ENCODE data around the gene SORD.
"Not testable (repeated sequence)": the region's sequence is repeated elsewhere in the genome, so short reads cannot be mapped to it uniquely, and the experiment has no call there.

The SORD gene

DNA sequence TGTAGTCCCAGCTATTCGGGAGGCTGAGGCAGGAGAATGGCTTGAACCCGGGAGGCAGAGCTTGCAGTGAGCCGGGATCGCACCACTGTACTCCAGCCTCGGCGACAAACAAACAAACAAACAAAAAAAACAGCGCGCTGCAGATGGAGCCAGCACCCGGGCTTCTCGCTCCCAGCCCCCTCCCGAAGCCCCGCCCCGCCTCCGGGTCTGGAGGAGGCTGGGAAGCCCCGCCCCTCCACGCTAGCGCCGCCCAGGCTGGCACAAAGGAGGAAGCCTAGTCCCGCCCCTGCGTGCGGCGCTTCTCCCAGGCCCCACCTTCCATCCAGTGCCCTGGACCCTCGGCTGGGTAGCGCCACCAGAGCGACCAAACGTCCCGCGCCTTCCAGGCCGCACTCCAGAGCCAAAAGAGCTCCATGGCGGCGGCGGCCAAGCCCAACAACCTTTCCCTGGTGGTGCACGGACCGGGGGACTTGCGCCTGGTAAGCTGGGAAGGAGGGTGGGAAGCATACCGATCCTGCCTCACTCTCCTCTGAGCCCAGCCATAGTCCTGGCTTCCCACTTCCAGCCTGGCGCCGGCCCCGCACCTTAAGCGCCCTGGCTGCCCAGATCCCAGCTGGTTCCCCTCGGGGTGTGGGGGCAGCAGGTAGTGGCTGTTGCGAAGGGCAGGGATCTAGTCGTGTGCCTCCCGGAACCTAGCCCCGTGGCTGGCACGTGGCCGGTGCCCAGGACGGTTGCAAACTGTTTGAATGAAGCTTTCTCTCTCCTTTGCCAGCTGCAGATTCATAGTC lies at the start of gene SORD:
Gene SORD, plus strand, starts transcription at position 325 of the 788 bp plus-strand sequence. Its CDS starts 89 bp downstream, at position 414.
- Histone ChIP-seq H2AFZ (ENCODE audit: low read depth, low read length, severe bottlenecking) (peak within 1 kb of the TSS; percentile 76), H3K9me3 (ENCODE audit: insufficient read depth, low read length) (no peaks in the 10 kb centered on the region), H3K79me2 (ENCODE audit: insufficient read depth, low read length) (no peaks in the 10 kb centered on the region), H4K20me1 (ENCODE audit: low read depth, low read length) (no peaks in the 10 kb centered on the region), H3K27ac (ENCODE audit: low read depth, low read length) (no peak within 1 kb of the TSS), H3K36me3 (ENCODE audit: low read length) (no peaks in the 10 kb centered on the region), H3K9me2 (replicated peaks; ENCODE audit: insufficient read depth, low read length) (no peaks in the 10 kb centered on the region), H3K27me3 (ENCODE audit: low read length) (no peaks in the 10 kb centered on the region), H3K4me3 (ENCODE audit: insufficient read depth, low read length, poor library complexity, severe bottlenecking) (peak within 1 kb of the TSS; percentile 64), H3K4me2 (ENCODE audit: low read depth, low read length, poor library complexity, severe bottlenecking) (peak within 1 kb of the TSS; percentile 51), H3K9ac (ENCODE audit: low read length) (peak within 1 kb of the TSS; percentile 63), H3F3A (ENCODE audit: insufficient read depth) (no peaks in the 10 kb centered on the region)
- TF ChIP-seq CTCF (IDR thresholded peaks at IDR 0.05; ENCODE audit: insufficient read depth, low read length, poor library complexity, severe bottlenecking) (no peak), EZH2phosphoT487 (conservative IDR thresholded peaks at IDR 0.05; ENCODE audit: low read length) (no peak)

DNA sequence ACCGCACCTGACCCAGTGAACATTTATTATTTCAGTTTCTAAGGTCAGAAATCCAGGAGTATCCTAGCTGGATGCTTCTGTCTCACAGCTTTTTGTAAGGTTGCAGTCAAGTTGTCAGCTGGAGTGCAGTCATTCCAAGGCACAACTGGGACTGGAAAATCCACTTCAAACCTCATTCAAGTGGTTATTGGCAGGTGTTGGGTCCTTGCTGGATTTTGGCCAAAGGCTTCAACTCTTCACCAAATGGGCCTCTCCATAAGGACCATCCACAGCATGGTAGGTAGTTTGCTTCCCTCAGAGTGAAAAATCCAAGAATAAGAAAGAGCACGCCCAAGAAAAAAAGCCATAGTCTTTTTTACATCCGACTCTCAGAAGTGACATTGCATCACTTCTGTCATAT lies 46.8 kb upstream of the SORD start:
- not testable (repeated sequence) for H3K4me2 ChIP-seq (ENCODE audit: low read depth, low read length, poor library complexity, severe bottlenecking); H3K27ac ChIP-seq (ENCODE audit: low read depth, low read length); H3K9me3 ChIP-seq (ENCODE audit: insufficient read depth, low read length); H3K4me3 ChIP-seq (ENCODE audit: insufficient read depth, low read length, poor library complexity, severe bottlenecking); H3K9ac ChIP-seq (ENCODE audit: low read length); H3K27me3 ChIP-seq (ENCODE audit: low read length); H3K79me2 ChIP-seq (ENCODE audit: insufficient read depth, low read length); H4K20me1 ChIP-seq (ENCODE audit: low read depth, low read length); H2AFZ ChIP-seq (ENCODE audit: low read depth, low read length, severe bottlenecking); H3K36me3 ChIP-seq (ENCODE audit: low read length); H3K9me2 ChIP-seq (replicated peaks; ENCODE audit: insufficient read depth, low read length); H3F3A ChIP-seq (ENCODE audit: insufficient read depth)

- H3K4me2 ChIP-seq (ENCODE audit: low read depth, low read length, poor library complexity, severe bottlenecking); H3K79me2 ChIP-seq (ENCODE audit: insufficient read depth, low read length); H2AFZ ChIP-seq (ENCODE audit: low read depth, low read length, severe bottlenecking); H3K27ac ChIP-seq (ENCODE audit: low read depth, low read length); H3K36me3 ChIP-seq (ENCODE audit: low read length); H3K27me3 ChIP-seq (ENCODE audit: low read length); H3K9me3 ChIP-seq (ENCODE audit: insufficient read depth, low read length); H3K9ac ChIP-seq (ENCODE audit: low read length); H3K9me2 ChIP-seq (replicated peaks; ENCODE audit: insufficient read depth, low read length); H3F3A ChIP-seq (ENCODE audit: insufficient read depth); H4K20me1 ChIP-seq (ENCODE audit: low read depth, low read length); H3K4me3 ChIP-seq (ENCODE audit: insufficient read depth, low read length, poor library complexity, severe bottlenecking): not testable (repeated sequence)
Measured at GRCh38 chr15:44977781-44978180, 45.2 kb upstream of the SORD start.

DNA sequence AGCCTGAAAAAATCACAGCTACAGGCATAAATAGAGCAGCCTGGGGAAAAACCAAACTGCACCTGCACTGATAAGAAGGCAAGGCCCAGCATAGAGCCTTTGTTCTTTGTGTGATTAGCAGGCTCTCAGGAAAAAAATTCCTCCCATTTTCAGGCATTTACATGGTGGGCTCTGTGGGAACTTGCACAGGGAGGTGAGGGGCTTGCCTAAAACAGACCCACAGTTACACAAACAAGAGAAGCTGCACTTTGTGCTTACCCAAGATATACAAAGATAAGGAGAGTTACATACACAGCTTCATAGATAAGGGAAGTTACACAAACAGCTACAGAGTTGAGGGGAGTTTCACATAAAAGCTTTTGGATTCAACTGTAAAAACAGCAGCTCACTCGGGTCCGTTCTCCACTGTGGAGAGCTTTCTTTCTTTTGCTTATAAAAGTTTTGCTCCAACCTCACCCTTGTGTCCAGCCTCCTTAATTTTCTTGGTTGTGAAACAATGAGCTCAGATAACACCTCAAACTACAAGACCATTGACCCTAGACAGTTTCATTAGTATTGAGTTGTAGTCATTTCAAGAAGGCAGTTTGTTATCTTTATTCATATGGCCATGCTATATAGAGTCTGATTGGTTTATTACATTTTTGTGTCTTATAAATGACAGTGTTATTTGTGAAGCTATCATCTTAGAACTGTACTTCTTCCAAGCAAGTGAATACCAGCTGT lies 43.2 kb upstream of the SORD start:
- H3K4me2 ChIP-seq (ENCODE audit: low read depth, low read length, poor library complexity, severe bottlenecking); H3K9me3 ChIP-seq (ENCODE audit: insufficient read depth, low read length); H2AFZ ChIP-seq (ENCODE audit: low read depth, low read length, severe bottlenecking): not testable (repeated sequence)

GRCh38 chr15:44984144-44984543 lies 38.9 kb upstream of the SORD start:
- H3K9me3 ChIP-seq (ENCODE audit: insufficient read depth, low read length); H3K79me2 ChIP-seq (ENCODE audit: insufficient read depth, low read length); H3K9me2 ChIP-seq (replicated peaks; ENCODE audit: insufficient read depth, low read length); H3K27me3 ChIP-seq (ENCODE audit: low read length); H3K27ac ChIP-seq (ENCODE audit: low read depth, low read length); H3K4me3 ChIP-seq (ENCODE audit: insufficient read depth, low read length, poor library complexity, severe bottlenecking); H3K9ac ChIP-seq (ENCODE audit: low read length); H3K4me2 ChIP-seq (ENCODE audit: low read depth, low read length, poor library complexity, severe bottlenecking); H4K20me1 ChIP-seq (ENCODE audit: low read depth, low read length); H2AFZ ChIP-seq (ENCODE audit: low read depth, low read length, severe bottlenecking); H3F3A ChIP-seq (ENCODE audit: insufficient read depth); H3K36me3 ChIP-seq (ENCODE audit: low read length): not testable (repeated sequence)

More for the DNA sequence above, 43.2 kb upstream of the SORD start:
- not testable (repeated sequence) for H3K4me3 ChIP-seq (ENCODE audit: insufficient read depth, low read length, poor library complexity, severe bottlenecking); H3K27me3 ChIP-seq (ENCODE audit: low read length); H3K79me2 ChIP-seq (ENCODE audit: insufficient read depth, low read length); H3F3A ChIP-seq (ENCODE audit: insufficient read depth); H3K36me3 ChIP-seq (ENCODE audit: low read length); H3K27ac ChIP-seq (ENCODE audit: low read depth, low read length); H3K9me2 ChIP-seq (replicated peaks; ENCODE audit: insufficient read depth, low read length); H3K9ac ChIP-seq (ENCODE audit: low read length); H4K20me1 ChIP-seq (ENCODE audit: low read depth, low read length)

DNA sequence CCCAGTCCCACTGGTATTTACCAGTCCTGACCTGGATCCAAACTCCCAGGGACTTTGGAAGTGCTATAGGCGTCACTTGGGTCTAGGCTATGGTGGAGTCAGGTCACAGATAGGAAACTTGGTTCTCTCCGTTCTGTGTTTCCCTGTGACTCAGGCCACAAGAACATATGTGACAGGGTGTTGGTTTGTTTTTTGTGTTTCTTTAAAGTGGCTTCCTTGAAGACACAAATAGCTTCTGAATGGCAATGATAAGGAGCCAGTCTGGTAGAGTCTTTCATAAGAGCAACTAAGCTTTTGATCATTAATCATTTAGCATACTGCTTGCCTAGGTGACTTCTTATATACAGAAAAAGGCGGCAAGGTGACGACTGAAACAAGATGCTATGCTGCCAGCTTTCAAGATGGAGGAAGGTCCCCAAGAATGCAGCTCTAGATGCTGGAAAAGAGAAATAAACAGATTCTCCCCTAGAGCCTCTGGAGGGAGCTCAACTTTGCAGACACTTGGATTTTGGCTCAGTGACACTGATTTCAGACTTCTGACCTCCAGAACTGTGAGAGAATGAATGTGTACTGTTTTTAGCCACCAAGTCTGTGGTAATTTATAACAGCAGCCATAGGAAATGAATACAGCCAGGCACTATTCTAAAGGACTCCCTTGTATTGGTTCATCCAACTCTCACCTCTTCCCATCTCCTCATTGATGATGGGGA lies 36.5 kb upstream of the SORD start:
- H3K4me2 ChIP-seq (ENCODE audit: low read depth, low read length, poor library complexity, severe bottlenecking); H4K20me1 ChIP-seq (ENCODE audit: low read depth, low read length); H2AFZ ChIP-seq (ENCODE audit: low read depth, low read length, severe bottlenecking); H3K27ac ChIP-seq (ENCODE audit: low read depth, low read length); H3K79me2 ChIP-seq (ENCODE audit: insufficient read depth, low read length); H3K9ac ChIP-seq (ENCODE audit: low read length); H3K4me3 ChIP-seq (ENCODE audit: insufficient read depth, low read length, poor library complexity, severe bottlenecking); H3K36me3 ChIP-seq (ENCODE audit: low read length); H3K9me3 ChIP-seq (ENCODE audit: insufficient read depth, low read length); H3K9me2 ChIP-seq (replicated peaks; ENCODE audit: insufficient read depth, low read length); H3F3A ChIP-seq (ENCODE audit: insufficient read depth); H3K27me3 ChIP-seq (ENCODE audit: low read length): not testable (repeated sequence)

DNA sequence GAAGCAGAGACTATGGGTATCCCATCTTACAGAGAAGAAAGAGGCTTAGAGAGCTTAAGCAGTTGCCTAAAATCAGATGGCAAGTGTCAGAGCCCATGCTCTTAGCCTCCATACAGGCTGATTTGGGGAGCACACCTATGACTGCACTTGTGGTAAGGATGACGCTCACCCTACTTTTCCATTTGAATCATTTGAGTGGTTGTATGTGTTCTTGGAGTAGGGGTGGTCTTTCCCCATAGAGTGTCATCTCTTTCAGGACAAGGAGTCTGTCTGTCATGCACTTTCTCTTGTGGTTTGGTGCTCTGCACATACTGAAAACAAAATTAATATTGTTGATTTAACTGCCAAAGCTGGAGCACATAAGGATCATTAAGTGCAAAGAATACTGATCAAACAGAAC lies 35.3 kb upstream of the SORD start:
- not testable (repeated sequence) for H3F3A ChIP-seq (ENCODE audit: insufficient read depth); H4K20me1 ChIP-seq (ENCODE audit: low read depth, low read length); H3K27me3 ChIP-seq (ENCODE audit: low read length); H3K4me3 ChIP-seq (ENCODE audit: insufficient read depth, low read length, poor library complexity, severe bottlenecking); H3K79me2 ChIP-seq (ENCODE audit: insufficient read depth, low read length); H3K36me3 ChIP-seq (ENCODE audit: low read length); H3K4me2 ChIP-seq (ENCODE audit: low read depth, low read length, poor library complexity, severe bottlenecking); H2AFZ ChIP-seq (ENCODE audit: low read depth, low read length, severe bottlenecking); H3K9me3 ChIP-seq (ENCODE audit: insufficient read depth, low read length); H3K9ac ChIP-seq (ENCODE audit: low read length); H3K27ac ChIP-seq (ENCODE audit: low read depth, low read length); H3K9me2 ChIP-seq (replicated peaks; ENCODE audit: insufficient read depth, low read length)
